Sigmoid colon (tissue), 7 donors: Measurements from ENCODE around the gene SCGN. TPM values are rescaled to one million over a fixed set of nuclear protein-coding genes. Genes with fewer than 3 reads are reported as not detected.

Experiments used
- DNase-seq: peaks from one replicate; pipeline ENCODE4 v3.0.0-alpha.2; 2019
- H3K27ac ChIP-seq, 4 donors: fragments of 200-600 bp; sonication (generic); one replicate each; pipeline ENCODE4 v1.5.1; 2016 to 2019; ENCODE audit warnings: mild to moderate bottlenecking in 1 of 4
- H3K27me3 ChIP-seq, 3 donors: fragments of 200-600 bp; sonication (generic); one replicate each; pipeline ENCODE4 v1.5.1; 2019; ENCODE audit warnings: mild to moderate bottlenecking in 1 of 3
- H3K36me3 ChIP-seq, 4 donors: fragments of 200-600 bp; sonication (generic); one replicate each; pipeline ENCODE4 v1.5.1; 2016 to 2019
- H3K4me1 ChIP-seq, 4 donors: fragments of 200-600 bp; sonication (generic); one replicate each; pipeline ENCODE4 v1.5.1; 2017 to 2019
- H3K4me3 ChIP-seq, 4 donors: fragments of 200-600 bp; sonication (generic); one replicate each; pipeline ENCODE4 v1.5.1; 2017 to 2019; ENCODE audit warnings: mild to moderate bottlenecking in 2 of 4, moderate library complexity in 1 of 4
- H3K9me3 ChIP-seq, 4 donors: fragments of 200-600 bp in 3 of 4; sonication (generic) in 3 of 4; one replicate each; pipeline versions ENCODE4 v1.5.1 to v1.6.1; 2013 to 2019
- CTCF ChIP-seq, 4 experiments: fragments of 450-650 bp in 3 of 4; fragments of 200-600 bp in 1 of 4; IDR thresholded peaks; one replicate each; pipeline ENCODE4 v1.5.1; 2016 to 2019; ENCODE audit warnings: antibody characterized with exemption in 4 of 4, mild to moderate bottlenecking in 3 of 4, moderate library complexity in 2 of 4
- EP300 ChIP-seq, 4 donors: sonication (generic); formaldehyde crosslinking; IDR thresholded peaks; one replicate each; pipeline ENCODE4 v1.6.1; 2017; ENCODE audit warnings: antibody characterized with exemption in 4 of 4
- POLR2A ChIP-seq, 2 donors: fragments of 450-650 bp; IDR thresholded peaks; one replicate each; pipeline ENCODE4 v1.6.1; 2016; ENCODE audit warnings: antibody characterized with exemption in 2 of 2, mild to moderate bottlenecking in 2 of 2, moderate library complexity in 2 of 2
- POLR2AphosphoS5 ChIP-seq, 4 donors: sonication (generic); formaldehyde crosslinking; IDR thresholded peaks; one replicate each; pipeline ENCODE4 v1.6.1; 2017; ENCODE audit warnings: antibody characterized with exemption in 4 of 4
- WGBS, 2 donors: extraction: QIAGEN DNeasy Blood & Tissue Kit; methylation state at CpG; one replicate each; pipeline ENCODE4 v1.1.7; 2013; 5-methylcytosine and 5-hydroxymethylcytosine counted together
- intact Hi-C: fragments of 100-400 bp; cut with DNase I; formaldehyde crosslinking; loops from one replicate; pipeline ENCODE4 v1.15.1; 2023
- polyA plus RNA-seq, 3 donors: library from polyadenylated mRNA; stranded (reverse); fragments of 200-250 nt; gene quantifications; one replicate each; pipeline ENCODE4 v1.2.3, GENCODE V29; 2013
- total RNA-seq, 4 donors: library from RNA; depleted of rRNA; stranded (reverse); fragments of >200 nt; gene quantifications; one replicate each; pipeline ENCODE4 v1.1.0, GENCODE V29; 2016
- donor health status: healthy with polysubstance abuse.
- donor health status: Bipolar disorder and iron deficiency.
- donor health status: healthy.

Gene SCGN
- total and polyA plus RNA-seq, 7 donors = 4.8 to 22.5 (median 8.8) TPM

GRCh38 chr6:25640891-25641290 lies 11.1 kb upstream of the SCGN start:
- H3K9me3 ChIP-seq = no peaks in the 10 kb centered on the region
- no peaks in the 10 kb centered on the region for H3K4me1 ChIP-seq
- no peak overlapping the region for H3K4me3 ChIP-seq
- H3K27me3 ChIP-seq = no peaks in the 10 kb centered on the region
- H3K36me3 ChIP-seq = no peaks in the 10 kb centered on the region
- 89 to 91% methylated on average over 4 of the region's 4 CpGs for WGBS, 2 donors
- DNase-seq = no peak
- no peak for TF ChIP-seq POLR2A (IDR thresholded peaks at IDR 0.05)
- TF ChIP-seq EP300 (IDR thresholded peaks at IDR 0.05) = no peak
- TF ChIP-seq CTCF (IDR thresholded peaks at IDR 0.05) = no peak
- no peak for TF ChIP-seq POLR2AphosphoS5 (IDR thresholded peaks at IDR 0.05)
- intact Hi-C loops = no loop called here
- no peak overlapping the region for H3K27ac ChIP-seq

GRCh38 chr6:25641377-25641776 lies 10.6 kb upstream of the SCGN start:
- 76 to 83% methylated on average over 5 of the region's 5 CpGs for WGBS, 2 donors
- Histone ChIP-seq H3K9me3 (no peaks in the 10 kb centered on the region), H3K27ac (no peak overlapping the region), H3K27me3 (no peaks in the 10 kb centered on the region), H3K4me3 (no peak overlapping the region), H3K36me3 (no peaks in the 10 kb centered on the region), H3K4me1 (no peaks in the 10 kb centered on the region)
- intact Hi-C loops = no loop called here
- TF ChIP-seq EP300 (IDR thresholded peaks at IDR 0.05) = no peak
- DNase-seq = no peak

- H3K36me3 ChIP-seq = no peaks in the 10 kb centered on the region
- no peak for TF ChIP-seq POLR2AphosphoS5 (IDR thresholded peaks at IDR 0.05)
- no peaks in the 10 kb centered on the region for H3K27me3 ChIP-seq
- intact Hi-C loops = no loop called here
- WGBS, 2 donors = 53 to 77% methylated on average over 3 of the region's 3 CpGs
- no peak for DNase-seq
- H3K4me1 ChIP-seq = no peaks in the 10 kb centered on the region
- H3K9me3 ChIP-seq = no peaks in the 10 kb centered on the region
- H3K4me3 ChIP-seq = no peak overlapping the region
- no peak overlapping the region for H3K27ac ChIP-seq
Observed at GRCh38 chr6:25641940-25642666, 9.9 kb upstream of the SCGN start.

- Histone ChIP-seq H3K4me1 (no peaks in the 10 kb centered on the region), H3K27me3 (no peaks in the 10 kb centered on the region), H3K36me3 (no peaks in the 10 kb centered on the region), H3K9me3 (no peaks in the 10 kb centered on the region), H3K27ac (no peak overlapping the region), H3K4me3 (no peak overlapping the region)
- intact Hi-C loops = no loop called here
- no peak for DNase-seq
- TF ChIP-seq POLR2A (IDR thresholded peaks at IDR 0.05) (no peak), POLR2AphosphoS5 (IDR thresholded peaks at IDR 0.05) (no peak), CTCF (IDR thresholded peaks at IDR 0.05) (no peak), EP300 (IDR thresholded peaks at IDR 0.05) (no peak)
- WGBS, 2 donors = 65 to 79% methylated on average over 3 of the region's 3 CpGs
Observed at GRCh38 chr6:25642667-25643328, 9.2 kb upstream of the SCGN start.

GRCh38 chr6:25645916-25646315 lies 6.1 kb upstream of the SCGN start:
- intact Hi-C loops = no loop called here
- Histone ChIP-seq H3K4me1 (no peaks in the 10 kb centered on the region), H3K9me3 (no peaks in the 10 kb centered on the region), H3K27ac (no peak overlapping the region), H3K36me3 (no peaks in the 10 kb centered on the region), H3K4me3 (no peak overlapping the region), H3K27me3 (peaks cover 0 to 6% (median 0%) of the 10 kb centered on the region in 3 donors)
- no peak for DNase-seq
- WGBS, 2 donors = 62 to 68% methylated on average over 4 of the region's 4 CpGs
- TF ChIP-seq POLR2AphosphoS5 (IDR thresholded peaks at IDR 0.05) (no peak), EP300 (IDR thresholded peaks at IDR 0.05) (no peak), CTCF (IDR thresholded peaks at IDR 0.05) (no peak), POLR2A (IDR thresholded peaks at IDR 0.05) (no peak)
